NT2/D1 (cell line): ENCODE measurements around the gene ELFN2.

Source experiments
- SUZ12 ChIP-seq: IDR thresholded peaks from 2 replicates; pipeline ENCODE4 v1.6.1; 2011; ENCODE audit not compliant: insufficient read length, insufficient read depth; ENCODE audit errors: extremely low read depth
- ZNF274 ChIP-seq: IDR thresholded peaks from 2 replicates; pipeline ENCODE4 v1.6.1; 2011; ENCODE audit warnings: mild to moderate bottlenecking, low read depth, low read length

DNA sequence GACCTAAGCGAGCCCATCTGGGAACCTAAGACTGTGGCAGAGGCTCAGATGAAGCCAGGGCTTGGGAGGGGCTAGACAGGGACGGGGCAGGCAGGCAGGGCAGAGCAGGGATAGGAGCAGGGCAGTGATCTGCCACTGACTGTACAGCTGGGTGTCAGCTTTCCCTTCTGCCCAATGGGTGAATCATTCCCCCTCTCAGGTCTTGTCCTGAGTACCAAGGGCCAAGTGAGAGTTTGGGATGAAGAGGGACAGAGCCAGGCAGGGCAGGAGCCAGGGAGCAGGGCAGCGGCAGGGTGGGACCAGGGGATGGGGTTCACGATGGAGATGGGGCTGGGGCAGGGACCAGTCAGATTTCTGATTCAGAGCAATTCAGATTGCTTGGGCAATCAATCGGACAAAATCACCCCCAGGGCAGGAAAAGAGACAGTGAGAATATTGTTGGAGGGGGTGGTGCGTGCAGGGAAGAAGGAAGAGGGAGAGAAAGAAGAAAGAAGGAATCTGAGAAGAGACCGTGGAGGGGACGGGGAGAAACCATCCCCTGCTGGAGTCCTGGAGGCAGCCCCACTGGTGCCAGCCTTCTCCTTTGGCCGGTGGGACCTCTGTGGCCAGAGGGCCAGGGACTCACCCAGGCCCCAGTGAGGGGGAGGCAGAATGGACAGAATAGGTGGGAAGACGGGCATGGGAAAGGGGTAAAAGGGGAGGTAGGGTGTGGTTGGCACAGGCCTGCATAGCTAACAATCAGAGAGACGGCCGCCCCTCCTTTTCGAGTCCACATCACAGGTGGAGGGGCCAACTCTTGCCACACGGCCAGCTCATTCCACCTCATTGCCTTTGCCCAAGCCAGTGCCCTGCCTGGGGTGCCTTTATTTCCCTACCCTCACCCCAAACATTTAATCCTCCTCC is 97.8 kb downstream of the ELFN2 start:
- TF ChIP-seq ZNF274 = no peak
- no peak for TF ChIP-seq SUZ12
